ENCODE data around the gene ZBTB45. TPM values are rescaled to one million over a fixed set of nuclear protein-coding genes. Genes with fewer than 3 reads are reported as not detected.
A peak's percentile ranks its signal among the peaks of the same experiment; 100 is the strongest.

The ZBTB45 gene
- total RNA-seq, 2 donors from 2014 or later: 7.0 to 8.2 TPM

DNA sequence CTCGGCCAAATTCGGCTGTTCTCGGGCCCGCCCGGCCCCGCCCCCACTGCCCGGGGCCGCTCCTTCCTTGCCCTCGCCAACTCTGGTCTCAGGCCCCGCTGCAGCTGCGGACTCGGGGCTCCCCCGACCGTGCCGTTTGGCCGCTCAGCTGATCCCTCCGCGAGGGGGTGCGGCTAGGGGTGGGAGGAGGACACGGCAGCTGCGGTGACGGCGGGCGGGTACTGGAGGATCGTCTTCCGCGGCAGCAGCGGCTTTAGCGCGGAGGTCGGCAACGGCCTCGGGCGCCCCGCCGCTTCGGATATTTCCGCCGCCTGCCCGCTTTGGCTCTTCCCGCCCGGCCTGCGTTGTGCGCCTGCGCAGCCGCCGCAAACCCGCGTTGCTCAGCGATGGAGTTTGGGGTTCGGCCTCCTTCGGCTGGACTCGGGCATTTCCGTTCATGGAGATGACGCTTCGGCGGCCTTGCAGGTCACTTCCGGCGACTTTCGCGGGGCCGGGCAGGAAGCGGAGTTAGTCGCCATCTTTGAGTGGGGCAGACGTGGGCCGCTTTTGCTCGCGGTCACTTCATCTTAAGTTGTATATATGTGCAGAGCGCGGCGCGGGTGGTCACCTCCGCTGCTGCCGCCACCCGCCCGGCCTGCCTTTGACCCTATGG is 39.1 kb upstream of the ZBTB45 start:
- Mint-ChIP-seq H3K4me1 (peaks cover 54% of the 10 kb centered on the region), H3K36me3 (ENCODE audit: low read depth) (no peaks in the 10 kb centered on the region), H3K4me3 (peak overlapping the region; percentile 99)

DNA sequence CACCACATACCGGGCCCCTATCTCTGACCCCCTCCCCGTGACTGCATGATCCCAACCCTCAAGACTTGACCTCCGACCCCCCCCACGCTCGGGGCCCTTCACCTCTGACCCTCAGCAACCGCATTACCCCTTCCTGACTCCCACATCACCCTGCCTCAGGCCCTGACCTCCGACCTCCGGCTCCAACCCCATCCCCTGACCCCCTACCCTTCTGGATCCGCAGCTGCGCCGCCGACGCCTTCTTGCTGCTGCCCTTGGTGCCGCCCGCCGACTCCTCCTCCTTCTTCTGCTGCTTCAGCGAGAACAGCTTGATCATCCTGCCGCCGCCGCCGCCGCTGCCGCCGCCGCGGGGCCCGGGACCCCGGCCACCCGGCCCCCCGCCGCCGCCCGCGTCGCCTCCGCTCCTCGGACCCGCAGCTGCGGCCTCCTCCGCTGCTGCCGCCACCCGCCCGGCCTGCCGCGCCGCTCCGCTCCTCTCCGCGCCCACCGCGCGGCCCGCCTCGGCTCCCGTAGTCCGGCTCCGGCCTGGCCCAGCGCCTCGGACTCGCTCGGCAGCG is 38.5 kb upstream of the ZBTB45 start, which contains the start of gene UBE2M:
UBE2M (minus strand) TSS at position 546 of the 557 bp plus-strand sequence; CDS start at position 316, 230 bp downstream.
- peak within 1 kb of the TSS; percentile 98 for H3K27ac Mint-ChIP-seq
- no peaks in the 10 kb centered on the region for H3K9me3 ChIP-seq (ENCODE audit: control insufficient read depth, low read length, poor library complexity, severe bottlenecking)
- H3K27me3 Mint-ChIP-seq: no peaks in the 10 kb centered on the region
- ATAC-seq: peak; percentile 22
- no peaks in the 10 kb centered on the region for H3K36me3 Mint-ChIP-seq (ENCODE audit: low read depth)
- peak within 1 kb of the TSS; percentile 99 for H3K4me3 Mint-ChIP-seq
- peak; percentile 52 to 56 (median 55) for DNase-seq
- H3K4me1 Mint-ChIP-seq: peaks cover 53% of the 10 kb centered on the region

More for the DNA sequence above, 39.1 kb upstream of the ZBTB45 start:
- Mint-ChIP-seq H3K27ac (peak overlapping the region; percentile 98), H3K27me3 (no peaks in the 10 kb centered on the region)
- no peaks in the 10 kb centered on the region for H3K9me3 ChIP-seq (ENCODE audit: control insufficient read depth, low read length, poor library complexity, severe bottlenecking)
- ATAC-seq (peak; percentile 75), DNase-seq (peak; percentile 99 to 100 (median 99))

DNA sequence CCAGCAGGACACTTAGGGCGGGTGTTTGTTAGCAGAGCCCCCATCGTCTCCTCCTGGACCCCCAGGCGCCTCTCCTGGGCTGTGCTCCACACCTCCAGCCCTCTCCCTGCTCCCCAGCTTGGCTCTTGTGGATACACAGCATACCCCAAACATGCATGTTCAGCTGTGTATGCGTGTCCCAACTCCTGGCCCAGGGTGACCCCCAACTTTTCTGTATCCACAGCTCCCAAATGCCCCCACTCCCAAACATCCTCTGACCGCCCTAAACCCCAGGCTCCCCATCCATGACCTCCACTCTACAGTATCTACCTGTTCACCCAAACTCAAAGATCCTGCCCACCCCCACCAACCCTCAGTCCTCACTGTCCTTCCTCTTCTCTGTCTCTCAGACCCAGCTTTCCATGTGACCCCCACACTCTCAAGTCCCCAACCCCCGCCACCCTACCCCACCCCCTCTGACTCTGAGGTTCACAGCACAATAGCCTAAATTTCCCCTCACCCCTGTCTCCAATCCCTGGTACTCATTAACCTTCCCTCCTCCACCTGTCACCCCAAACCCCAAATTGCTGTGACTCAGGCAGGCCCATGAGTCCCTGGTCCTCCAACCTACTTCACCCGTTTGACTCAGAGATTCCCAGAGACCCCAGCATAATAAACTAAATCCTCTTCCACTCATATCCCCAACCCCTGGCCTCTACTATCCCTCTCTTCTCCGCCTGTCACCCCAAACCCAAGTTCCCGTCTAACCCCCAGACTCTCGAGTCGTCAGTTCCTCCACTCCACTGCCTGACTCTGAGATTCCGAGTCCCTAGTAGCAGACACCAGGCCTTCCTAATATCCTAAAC is 37.8 kb upstream of the ZBTB45 start:
- no peaks in the 10 kb centered on the region for H3K9me3 ChIP-seq (ENCODE audit: control insufficient read depth, low read length, poor library complexity, severe bottlenecking)
- Mint-ChIP-seq H3K27ac (peak overlapping the region; percentile 98), H3K4me3 (peak overlapping the region; percentile 99), H3K36me3 (ENCODE audit: low read depth) (peaks cover 5% of the 10 kb centered on the region), H3K4me1 (peaks cover 53% of the 10 kb centered on the region), H3K27me3 (no peaks in the 10 kb centered on the region)
- ATAC-seq (no peak), DNase-seq (no peak)

DNA sequence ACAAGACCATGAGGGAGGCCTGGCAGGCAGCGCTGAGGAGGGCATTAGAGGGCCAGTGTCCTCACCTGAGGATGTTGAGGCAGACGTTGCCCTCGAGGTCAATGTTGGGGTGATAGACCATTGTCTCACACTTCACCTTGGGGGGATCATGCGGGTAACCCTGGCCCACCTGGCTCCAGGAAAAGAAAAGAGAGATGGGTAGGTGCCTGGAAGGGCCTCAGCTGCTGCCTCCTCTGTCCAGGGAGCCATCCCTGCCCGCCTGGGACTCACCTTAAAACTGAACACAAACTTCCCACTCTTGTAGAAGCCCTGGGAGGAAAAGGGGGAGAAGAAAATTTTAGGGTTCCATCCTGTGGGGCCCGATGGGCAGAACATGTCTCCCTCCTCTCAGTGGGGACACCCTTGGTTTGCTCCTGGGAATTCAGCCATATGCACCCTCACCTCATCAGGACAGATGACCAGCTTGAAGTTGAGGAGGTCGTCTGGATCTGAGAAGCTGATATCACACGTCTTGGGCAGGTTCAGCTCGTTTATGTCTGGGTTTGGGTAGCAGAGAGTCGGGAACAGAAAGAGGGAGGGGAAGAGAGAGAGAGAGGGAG is 37.1 kb upstream of the ZBTB45 start:
- peak overlapping the region; percentile 98 for H3K27ac Mint-ChIP-seq
- no peaks in the 10 kb centered on the region for H3K27me3 Mint-ChIP-seq
- peaks cover 9% of the 10 kb centered on the region for H3K36me3 Mint-ChIP-seq (ENCODE audit: low read depth)
- DNase-seq: no peak
- H3K4me1 Mint-ChIP-seq: peaks cover 53% of the 10 kb centered on the region
- H3K4me3 Mint-ChIP-seq: peak overlapping the region; percentile 99
- ATAC-seq: no peak
- no peaks in the 10 kb centered on the region for H3K9me3 ChIP-seq (ENCODE audit: control insufficient read depth, low read length, poor library complexity, severe bottlenecking)

DNA sequence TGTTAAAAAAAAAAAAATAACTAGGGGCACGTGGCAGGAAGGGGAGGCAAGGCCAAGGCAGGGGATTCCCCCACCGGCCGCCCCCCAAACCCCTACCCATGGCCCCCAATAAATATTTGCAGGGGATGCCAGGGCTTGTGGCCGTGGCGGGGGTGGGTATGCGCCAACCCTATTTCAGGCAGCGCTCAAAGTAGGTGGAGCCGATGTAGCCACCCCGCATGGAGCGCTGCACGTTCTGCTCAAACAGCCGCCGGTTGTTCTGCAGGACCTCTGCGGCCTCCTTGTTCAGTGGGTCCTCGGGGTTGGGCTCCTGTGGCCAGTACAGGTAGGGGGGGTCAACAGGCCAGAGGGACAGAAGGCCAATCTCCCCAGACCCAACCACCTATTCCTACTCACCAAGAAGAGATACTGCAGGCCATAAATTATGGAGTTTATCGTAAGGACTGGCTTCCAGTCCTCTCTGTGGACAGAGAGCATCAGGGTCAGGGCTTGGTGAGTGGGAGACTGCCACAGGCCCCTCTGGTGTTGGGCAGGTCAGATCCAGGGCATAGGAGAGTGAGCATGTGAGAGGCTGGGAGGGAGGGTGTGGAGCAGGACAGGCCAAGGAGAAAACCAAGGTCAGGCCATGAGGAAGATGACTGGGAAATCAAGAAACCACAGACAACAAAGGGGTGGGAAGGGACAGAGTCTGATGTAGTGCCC is 36.5 kb upstream of the ZBTB45 start:
- peak overlapping the region; percentile 99 for H3K4me3 Mint-ChIP-seq
- H3K27me3 Mint-ChIP-seq: no peaks in the 10 kb centered on the region
- ATAC-seq (no peak), DNase-seq (no peak)
- peaks cover 49% of the 10 kb centered on the region for H3K4me1 Mint-ChIP-seq
- peak overlapping the region; percentile 98 for H3K27ac Mint-ChIP-seq
- no peaks in the 10 kb centered on the region for H3K9me3 ChIP-seq (ENCODE audit: control insufficient read depth, low read length, poor library complexity, severe bottlenecking)
- peaks cover 9% of the 10 kb centered on the region for H3K36me3 Mint-ChIP-seq (ENCODE audit: low read depth)

DNA sequence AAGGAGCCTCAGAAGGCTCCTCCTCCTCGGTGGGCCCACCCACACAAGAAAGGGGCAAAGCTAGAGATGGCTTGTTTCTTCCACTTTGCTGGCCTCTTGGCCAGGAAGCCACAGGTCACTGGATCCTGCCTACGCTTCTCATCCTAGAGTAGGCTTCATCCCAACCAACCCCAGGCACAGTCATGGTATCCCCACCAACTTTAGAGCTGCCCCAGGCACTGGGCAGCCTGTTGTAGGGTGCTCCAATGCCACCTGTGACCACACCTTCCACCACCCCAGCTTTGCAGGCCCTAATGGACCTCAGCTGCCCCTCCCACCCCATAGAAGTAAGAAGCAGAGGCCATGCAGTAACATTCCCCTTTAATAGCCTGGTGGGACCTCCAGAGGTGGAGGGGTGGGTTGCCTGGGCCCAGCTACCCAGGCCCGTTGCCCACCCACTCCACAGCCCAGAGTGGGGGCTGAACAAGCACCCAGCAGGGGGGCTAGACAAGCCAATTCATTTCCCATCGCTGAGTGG is 35.8 kb upstream of the ZBTB45 start:
- H3K4me1 Mint-ChIP-seq: peaks cover 45% of the 10 kb centered on the region
- ATAC-seq: no peak
- H3K36me3 Mint-ChIP-seq (ENCODE audit: low read depth): peaks cover 9% of the 10 kb centered on the region
- no peaks in the 10 kb centered on the region for H3K9me3 ChIP-seq (ENCODE audit: control insufficient read depth, low read length, poor library complexity, severe bottlenecking)
- no peak for DNase-seq
- H3K4me3 Mint-ChIP-seq: peak overlapping the region; percentile 99
- no peaks in the 10 kb centered on the region for H3K27me3 Mint-ChIP-seq
- H3K27ac Mint-ChIP-seq: peak overlapping the region; percentile 98

DNA sequence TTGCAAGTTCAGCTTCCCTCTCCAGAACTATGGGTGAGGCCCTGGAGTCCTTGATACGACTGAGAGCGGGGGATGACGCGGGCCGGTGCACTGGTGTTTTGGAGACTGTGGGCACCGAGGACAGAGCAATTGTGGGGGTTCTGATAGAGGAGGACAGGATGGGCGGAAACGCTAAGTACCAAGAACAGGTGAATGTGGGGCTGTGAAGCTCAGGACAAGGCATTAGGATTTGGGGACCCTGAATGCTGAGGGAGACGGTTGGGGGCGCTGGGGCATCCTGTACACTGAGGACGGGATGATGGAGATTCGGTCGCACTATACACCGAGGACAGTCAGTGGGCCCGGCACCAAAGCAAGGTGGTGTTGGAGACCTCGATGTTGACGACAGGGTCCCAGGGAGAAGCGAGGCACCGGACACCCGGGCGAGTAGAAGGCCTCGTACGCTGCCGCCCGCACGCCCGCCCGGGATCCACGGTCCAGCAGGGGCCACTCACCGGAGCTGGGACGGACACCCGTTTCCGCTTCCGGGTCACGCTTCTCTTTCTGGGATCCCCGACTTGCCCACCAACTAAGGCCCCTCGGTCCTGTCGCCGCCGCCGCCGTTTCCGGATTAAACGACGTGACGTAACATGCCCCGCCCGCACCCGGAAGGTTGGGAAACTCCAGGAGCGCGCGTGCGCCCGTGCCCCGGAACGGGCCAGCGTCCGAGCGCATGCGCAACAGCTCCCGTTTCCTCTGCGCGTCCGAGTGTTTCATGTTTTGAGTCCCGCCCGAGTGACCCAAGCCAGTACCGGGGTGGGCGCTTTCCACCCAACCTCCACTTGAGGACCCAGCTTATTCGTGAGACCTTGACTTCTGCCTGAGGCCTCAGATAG is 35.1 kb upstream of the ZBTB45 start, which contains the start of gene CHMP2A:
CHMP2A (minus strand) TSS at position 612 of the 875 bp plus-strand sequence. CDS start 893 bp downstream, outside the sequence.
- H3K27me3 Mint-ChIP-seq: no peaks in the 10 kb centered on the region
- no peaks in the 10 kb centered on the region for H3K9me3 ChIP-seq (ENCODE audit: control insufficient read depth, low read length, poor library complexity, severe bottlenecking)
- H3K4me1 Mint-ChIP-seq: peaks cover 43% of the 10 kb centered on the region
- peaks cover 9% of the 10 kb centered on the region for H3K36me3 Mint-ChIP-seq (ENCODE audit: low read depth)
- peak; percentile 95 to 97 (median 96) for DNase-seq
- ATAC-seq: peak; percentile 48
- H3K4me3 Mint-ChIP-seq: peak within 1 kb of the TSS; percentile 99
- H3K27ac Mint-ChIP-seq: peak within 1 kb of the TSS; percentile 98

DNA sequence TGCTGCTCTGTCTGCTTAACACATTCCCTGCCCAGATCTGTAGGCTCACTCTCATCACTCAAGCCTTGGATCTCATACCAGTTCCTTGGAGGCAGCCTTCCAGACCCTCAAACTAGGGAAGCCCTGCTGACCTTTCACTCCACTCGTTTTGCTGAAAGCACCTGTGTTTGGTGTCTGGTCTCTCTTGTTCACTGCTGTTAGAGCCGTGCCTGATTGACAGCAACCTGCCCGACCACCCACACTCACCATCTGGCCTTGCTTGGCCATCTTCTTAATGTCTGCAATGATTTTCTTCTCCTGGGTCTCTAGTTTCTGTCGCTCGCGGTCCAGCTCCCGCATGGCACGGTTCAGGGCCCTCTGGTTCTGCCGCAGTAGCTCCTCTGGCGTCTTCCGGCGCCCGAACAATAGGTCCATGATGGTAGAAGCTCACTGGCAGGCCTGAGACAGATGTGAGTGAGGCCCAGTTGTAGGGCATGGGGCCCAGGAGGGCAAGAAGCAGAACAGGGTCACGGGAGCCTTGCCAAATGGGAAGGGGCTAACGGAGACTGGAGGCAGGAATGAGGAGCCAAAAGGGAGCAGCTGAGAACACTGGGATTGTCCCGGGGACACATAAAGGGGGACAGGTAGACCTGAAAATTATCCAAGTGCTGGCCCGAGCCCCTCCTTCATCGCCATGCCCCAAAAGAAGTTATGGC is 34.3 kb upstream of the ZBTB45 start:
- H3K27ac Mint-ChIP-seq: peak overlapping the region; percentile 98
- H3K27me3 Mint-ChIP-seq: no peaks in the 10 kb centered on the region
- peaks cover 9% of the 10 kb centered on the region for H3K36me3 Mint-ChIP-seq (ENCODE audit: low read depth)
- DNase-seq (no peak), ATAC-seq (no peak)
- H3K9me3 ChIP-seq (ENCODE audit: control insufficient read depth, low read length, poor library complexity, severe bottlenecking): no peaks in the 10 kb centered on the region
- H3K4me1 Mint-ChIP-seq: peaks cover 39% of the 10 kb centered on the region
- H3K4me3 Mint-ChIP-seq: peak overlapping the region; percentile 99

DNA sequence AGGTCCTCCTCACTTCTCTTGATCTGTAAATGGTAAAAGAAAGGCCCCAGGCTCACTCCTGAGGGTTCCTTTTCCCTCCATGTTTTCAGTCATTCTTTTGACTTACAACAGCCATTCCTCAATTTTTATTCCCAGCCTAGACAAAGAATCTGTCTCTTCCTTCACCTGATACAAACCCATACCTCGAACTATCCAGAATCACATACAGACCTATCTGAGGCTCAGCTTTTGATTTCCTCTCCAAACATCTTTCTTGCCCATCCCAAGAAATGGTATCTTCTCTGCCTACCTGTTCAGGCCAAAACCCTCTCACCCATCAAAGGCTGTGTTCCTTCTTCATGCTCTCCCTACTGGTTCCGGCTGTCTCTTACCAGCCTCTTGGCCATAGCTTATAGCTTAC is 33.0 kb upstream of the ZBTB45 start:
- ATAC-seq: no peak
- H3K9me3 ChIP-seq (ENCODE audit: control insufficient read depth, low read length, poor library complexity, severe bottlenecking): no peaks in the 10 kb centered on the region
- no peak for DNase-seq
- Mint-ChIP-seq H3K27ac (peak overlapping the region; percentile 98), H3K27me3 (no peaks in the 10 kb centered on the region), H3K4me3 (peak overlapping the region; percentile 73), H3K36me3 (ENCODE audit: low read depth) (peaks cover 12% of the 10 kb centered on the region), H3K4me1 (peaks cover 39% of the 10 kb centered on the region)

DNA sequence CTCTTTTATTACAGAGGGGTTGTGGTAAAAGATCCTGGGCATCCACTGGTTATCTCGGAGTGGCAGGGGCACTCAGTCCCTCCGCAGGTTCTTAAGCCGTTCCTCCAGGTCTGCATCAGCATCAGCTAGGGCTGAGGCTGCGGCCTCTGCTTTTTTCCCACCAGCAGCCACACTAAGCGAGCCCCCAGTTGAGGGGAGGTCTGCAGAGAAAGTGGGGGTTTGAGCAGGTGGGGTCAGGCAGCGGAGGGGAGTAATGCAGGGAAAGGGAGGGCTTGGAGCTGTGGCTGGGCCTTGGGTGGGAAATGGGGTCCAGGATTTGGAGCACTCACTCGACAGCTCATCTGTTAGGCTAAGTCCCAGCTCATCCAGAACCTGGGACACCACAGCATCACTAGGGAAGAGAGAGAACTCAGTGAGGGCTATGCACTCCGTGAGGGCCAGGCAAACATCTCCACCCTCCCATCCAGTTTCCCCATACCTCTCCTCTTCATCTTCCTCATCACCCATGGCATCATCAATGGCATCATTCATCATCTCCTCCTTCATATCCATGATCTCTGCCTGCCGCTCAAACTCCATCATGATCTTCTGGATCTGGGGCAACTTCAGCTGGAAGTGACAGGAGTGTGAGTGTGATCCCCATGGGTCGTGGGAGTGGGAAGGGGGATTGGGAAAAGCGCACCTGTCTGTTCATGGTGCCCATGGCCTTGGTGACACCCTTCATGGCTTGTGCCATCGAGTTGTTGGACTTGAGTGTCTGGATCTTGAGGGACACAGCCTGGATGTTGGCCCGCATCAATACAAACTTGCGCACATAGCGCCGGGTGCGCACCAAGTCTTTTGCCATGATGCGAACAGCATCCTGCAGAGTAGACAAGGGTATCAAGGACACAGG is 32.2 kb upstream of the ZBTB45 start:
- Mint-ChIP-seq H3K27ac (peak overlapping the region; percentile 98), H3K4me1 (peaks cover 35% of the 10 kb centered on the region), H3K27me3 (no peaks in the 10 kb centered on the region), H3K36me3 (ENCODE audit: low read depth) (peaks cover 12% of the 10 kb centered on the region), H3K4me3 (peak overlapping the region; percentile 73)
- ATAC-seq (no peak), DNase-seq (no peak)
- no peaks in the 10 kb centered on the region for H3K9me3 ChIP-seq (ENCODE audit: control insufficient read depth, low read length, poor library complexity, severe bottlenecking)

Data from T-helper 17 cell (primary cell).